ENCODE measurements around the gene CELA2B.

DNA sequence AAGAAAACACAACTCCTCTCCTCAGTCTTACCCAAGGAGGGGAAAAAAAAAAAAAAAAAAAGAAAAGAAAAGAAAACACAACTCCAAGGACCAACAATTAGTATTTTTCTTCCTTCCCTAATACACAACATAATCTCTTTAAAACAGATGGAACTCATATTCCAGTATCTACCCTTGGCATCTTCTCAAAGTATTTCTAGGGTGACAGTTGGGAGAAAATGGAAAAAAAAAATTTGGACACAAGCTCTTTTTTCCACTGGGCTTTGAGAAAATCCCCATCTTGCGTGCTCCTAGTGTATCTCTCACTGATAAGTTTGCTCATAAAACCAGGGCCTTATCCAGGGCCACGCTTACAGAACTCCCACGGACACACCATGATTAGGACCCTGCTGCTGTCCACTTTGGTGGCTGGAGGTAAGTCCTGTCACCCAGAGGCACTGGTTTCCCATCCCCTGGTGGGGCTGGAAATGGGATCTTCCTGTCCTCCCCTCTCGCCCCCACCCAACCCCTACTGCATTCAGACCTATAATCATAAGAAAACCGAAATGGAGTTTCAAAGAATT, at the start of gene CELA2B:
- TF ChIP-seq BHLHE40 (IDR thresholded peaks at IDR 0.05; ENCODE audit: low read depth, low read length) (no peak), POLR2A (IDR thresholded peaks at IDR 0.05; ENCODE audit: low read length) (no peak), FOSL2 (IDR thresholded peaks at IDR 0.05) (no peak), FOSL2 (CRISPR knock-in tag; IDR thresholded peaks at IDR 0.05) (no peak), CHD4 (IDR thresholded peaks at IDR 0.05; ENCODE audit: borderline replicate concordance) (no peak)
- TF ChIP-seq, protein P1, sequence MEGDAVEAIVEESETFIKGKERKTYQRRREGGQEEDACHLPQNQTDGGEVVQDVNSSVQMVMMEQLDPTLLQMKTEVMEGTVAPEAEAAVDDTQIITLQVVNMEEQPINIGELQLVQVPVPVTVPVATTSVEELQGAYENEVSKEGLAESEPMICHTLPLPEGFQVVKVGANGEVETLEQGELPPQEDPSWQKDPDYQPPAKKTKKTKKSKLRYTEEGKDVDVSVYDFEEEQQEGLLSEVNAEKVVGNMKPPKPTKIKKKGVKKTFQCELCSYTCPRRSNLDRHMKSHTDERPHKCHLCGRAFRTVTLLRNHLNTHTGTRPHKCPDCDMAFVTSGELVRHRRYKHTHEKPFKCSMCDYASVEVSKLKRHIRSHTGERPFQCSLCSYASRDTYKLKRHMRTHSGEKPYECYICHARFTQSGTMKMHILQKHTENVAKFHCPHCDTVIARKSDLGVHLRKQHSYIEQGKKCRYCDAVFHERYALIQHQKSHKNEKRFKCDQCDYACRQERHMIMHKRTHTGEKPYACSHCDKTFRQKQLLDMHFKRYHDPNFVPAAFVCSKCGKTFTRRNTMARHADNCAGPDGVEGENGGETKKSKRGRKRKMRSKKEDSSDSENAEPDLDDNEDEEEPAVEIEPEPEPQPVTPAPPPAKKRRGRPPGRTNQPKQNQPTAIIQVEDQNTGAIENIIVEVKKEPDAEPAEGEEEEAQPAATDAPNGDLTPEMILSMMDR (IDR thresholded peaks at IDR 0.05): no peak

All from A549 (cell line).